GM21423 (cell line): ENCODE data around the gene ITGB5.

ENCODE experiments used
- ATAC-seq: cut with Tn5 transposase; IDR thresholded peaks from one replicate; pipeline ENCODE4 v1.9.1; 2021; ENCODE audit warnings: mild to moderate bottlenecking, moderate library complexity; ENCODE audit not compliant: unreplicated experiment

Gene ITGB5

DNA sequence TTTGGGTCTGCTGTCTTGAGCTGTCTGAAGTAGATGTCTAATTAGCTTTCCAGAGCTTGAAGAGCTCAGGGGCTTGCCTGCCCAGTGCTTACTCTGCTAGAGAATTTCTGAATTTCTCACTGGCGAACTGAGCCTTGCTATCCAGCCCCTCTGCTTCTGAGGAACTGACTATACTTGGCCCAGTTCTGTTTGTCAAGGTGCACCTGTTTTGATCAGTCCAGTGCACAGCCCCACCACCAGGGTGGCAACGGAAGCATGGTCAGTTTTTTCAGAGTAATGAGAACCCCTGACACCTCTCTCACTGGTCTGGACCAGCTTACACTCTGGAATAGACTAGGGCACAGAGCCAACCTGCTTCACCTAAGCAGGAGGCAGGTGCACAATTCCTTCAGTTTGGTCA, 25.2 kb downstream of the ITGB5 start:
- no peak for ATAC-seq

DNA sequence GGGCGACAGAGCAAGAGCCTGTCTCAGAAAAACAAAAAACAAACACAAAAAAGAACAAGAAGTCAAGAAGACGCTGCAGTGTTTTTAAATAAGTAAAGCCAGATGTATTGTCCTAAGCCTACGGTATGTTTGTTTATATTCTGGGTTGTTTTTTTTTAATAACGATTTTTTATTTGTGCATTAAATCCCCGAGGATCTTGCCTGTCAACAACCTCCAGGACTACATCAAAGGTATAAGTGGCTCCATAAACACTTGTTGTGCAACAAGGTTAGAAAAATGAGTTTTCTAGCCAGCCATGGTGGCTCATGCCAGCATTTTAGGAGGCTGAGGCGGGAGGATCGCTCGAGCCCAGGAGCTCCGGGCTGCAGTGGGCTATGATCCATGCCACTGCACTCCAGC, 26.1 kb downstream of the ITGB5 start:
- ATAC-seq = no peak

DNA sequence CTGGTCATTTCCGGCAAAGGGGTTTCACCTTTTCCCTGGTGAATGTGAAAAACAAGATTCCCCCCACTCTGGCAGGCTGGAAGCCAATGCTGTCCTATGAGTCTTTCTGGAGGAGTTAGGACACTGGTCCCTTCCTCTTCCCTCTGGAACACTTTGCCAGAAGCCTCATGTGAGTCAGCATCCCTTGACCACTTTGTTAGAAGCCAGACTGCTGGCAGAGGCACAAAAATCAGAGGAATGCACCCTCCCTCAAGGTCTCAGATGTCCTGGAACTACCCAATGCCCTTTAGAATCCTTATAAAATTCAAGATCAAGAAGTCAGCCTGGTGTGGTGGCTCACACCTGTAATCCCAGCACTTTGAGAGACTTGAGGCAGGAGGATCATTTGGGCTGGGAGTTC, 26.6 kb downstream of the ITGB5 start:
- ATAC-seq = no peak

DNA sequence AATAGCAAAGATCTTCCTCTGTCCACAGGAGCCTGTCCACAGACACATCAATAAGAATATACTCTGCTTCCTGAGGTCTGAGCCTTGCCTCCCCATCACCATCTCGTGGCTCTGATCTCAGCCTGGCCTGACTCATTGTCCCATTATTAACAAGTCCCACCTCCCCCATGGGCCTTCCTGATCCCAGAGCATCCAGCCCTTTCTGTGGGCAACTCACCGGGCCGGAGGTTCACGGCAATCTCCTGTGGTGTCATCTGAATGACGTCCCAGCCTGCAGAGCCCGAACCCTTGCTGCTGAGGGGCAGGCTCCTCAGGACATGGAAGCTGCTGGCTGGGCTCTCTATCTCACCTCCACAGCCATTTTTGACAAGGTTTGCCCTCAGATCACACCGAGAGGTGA, 28.1 kb downstream of the ITGB5 start:
- no peak for ATAC-seq

DNA sequence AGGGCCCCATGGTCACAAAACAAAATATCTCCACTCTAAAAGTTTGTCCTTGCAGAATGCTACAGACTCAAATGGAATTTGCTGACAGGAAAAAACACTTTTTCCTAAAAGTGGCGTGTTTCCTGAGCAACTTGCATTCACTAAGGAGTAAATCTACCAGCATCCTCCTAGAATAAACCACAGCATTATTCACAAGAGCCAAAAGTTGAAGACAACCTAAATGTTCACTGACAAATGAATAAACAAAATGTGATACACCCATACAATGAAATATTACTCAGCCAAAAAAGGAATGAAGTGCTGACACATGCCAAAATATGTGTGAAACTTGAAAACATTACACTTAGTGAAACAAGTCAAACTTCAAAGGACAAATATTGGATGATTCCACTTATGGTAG, 28.9 kb downstream of the ITGB5 start:
- no peak for ATAC-seq

DNA sequence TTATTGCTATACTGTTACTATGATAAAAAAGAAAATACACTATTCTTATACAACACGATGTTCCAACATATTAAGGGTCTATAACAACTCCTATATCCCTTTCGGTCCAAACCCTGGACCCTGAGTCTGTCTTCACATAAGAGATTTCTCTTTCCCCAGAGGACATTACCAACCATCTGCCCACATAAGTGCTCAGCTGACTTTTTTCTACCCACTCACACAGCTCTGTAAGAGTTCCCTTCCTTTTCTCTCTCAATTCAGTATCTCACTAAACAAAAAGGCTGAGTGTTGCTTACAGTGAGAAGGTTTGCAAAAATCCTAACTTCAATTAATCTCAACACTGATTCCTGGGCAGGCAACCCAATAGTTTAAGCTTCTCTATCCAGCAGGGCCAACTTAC, 30.5 kb downstream of the ITGB5 start:
- ATAC-seq = no peak

DNA sequence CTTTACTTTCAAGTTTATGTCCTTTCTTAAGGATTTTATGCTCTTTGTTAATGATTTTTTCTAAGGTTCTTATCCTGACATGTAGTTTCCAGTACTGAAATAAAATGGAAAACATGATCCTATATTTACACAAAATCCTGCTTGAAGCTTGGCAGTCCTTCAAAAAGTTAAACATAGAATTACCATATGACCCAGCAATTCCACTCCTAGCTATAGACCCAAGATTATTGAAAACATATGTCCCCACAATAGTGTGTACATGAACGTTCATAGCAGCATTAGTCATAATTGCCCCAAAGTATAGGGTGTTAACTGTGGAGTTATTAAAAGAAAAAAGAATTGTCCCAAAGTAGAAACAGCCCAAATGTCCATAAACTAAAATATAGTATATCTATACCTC, 33.2 kb downstream of the ITGB5 start:
- no peak for ATAC-seq

DNA sequence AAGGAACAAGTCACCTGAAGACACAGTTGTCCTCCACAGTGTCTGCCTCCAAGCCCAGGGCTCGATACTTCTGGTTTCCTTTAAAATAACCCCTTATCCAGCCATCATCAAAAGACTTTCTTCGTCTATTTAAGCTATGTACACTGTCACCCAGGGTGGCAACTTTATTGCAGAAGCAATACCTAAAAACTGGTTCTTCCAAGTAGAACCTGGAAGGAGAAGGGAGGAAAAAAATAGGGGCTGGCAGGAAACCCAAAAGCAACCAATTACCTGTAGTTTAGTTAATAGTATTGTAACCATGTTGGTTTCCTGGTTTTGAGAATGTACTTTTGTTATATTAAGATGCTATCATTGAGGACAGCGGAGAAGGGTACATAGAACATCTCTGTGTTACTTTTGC, 33.7 kb downstream of the ITGB5 start:
- no peak for ATAC-seq

DNA sequence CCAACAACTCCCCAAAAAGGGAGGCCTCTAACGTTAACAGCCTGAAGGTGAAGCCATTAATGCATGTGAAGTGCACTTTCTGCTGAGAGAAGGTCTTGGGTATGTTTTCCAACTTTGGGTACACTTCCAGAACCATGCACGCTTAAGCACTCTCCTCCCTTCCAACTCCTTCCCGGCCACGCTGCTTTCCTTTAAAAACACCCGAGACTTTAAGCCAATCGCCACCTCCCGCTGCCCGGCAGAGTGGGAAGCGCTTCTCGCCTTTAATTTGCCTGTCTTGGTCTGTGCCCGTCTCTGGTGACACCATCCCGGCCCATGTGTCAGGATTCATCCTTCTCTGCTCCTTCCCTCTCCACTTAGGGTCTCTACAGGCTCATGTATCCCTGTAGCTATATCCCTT, 35.3 kb downstream of the ITGB5 start:
- no peak for ATAC-seq

DNA sequence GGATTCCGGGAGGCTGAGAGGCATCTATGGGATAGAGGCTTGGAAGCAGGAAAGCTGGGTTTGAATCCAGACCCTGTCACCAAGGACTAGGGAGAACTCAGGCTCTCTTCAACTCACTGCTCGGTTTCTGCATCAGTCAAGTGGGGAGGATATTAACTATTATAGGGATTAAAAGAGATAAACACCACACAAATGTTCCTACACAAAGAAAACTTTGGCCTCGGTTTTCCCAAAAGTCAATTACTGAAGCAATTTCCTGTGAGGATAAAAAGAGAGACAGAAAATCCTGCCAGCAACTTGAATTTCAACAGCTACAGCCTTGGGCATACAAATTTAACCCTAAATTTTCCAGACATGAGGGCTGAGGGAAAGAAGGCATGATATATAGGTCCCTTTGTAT, 36.0 kb downstream of the ITGB5 start:
- ATAC-seq = no peak

DNA sequence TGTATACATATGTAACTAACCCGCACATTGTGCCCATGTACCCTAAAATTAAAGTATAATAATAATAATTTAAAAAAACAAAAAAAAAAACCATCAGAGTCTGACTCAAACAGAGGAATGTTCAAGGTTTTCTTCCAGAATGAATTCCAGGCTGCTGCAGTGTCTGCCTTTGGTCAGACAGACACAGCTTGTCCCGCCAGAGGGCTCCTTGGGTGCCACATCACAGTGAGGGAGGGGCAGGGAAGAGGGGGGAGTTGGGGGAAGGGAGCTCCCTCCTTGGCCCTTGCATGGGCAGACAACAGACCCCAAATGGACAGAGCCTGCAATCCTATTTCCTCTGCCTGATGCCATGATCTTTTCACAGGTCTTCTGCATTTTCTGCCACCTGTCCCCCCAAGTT, 36.5 kb downstream of the ITGB5 start:
- no peak for ATAC-seq

DNA sequence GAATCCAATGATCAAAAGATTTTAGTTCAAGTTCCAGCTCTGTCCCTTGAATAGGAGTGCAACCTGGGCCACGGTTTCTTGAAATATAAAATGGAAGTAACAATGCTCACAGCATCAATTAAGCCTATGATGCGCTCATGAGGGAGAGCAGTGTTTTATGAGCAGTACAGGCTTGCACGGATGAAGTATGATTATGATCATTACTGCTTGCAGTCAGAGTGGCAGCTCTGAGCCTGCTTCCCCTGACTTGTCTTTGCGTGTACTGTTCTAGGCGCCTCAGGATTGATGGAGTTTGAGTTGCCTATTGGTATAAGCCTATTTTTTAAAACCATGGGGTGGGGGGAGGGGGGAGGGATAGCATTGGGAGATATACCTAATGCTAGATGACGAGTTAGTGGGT, 37.0 kb downstream of the ITGB5 start:
- ATAC-seq = no peak

DNA sequence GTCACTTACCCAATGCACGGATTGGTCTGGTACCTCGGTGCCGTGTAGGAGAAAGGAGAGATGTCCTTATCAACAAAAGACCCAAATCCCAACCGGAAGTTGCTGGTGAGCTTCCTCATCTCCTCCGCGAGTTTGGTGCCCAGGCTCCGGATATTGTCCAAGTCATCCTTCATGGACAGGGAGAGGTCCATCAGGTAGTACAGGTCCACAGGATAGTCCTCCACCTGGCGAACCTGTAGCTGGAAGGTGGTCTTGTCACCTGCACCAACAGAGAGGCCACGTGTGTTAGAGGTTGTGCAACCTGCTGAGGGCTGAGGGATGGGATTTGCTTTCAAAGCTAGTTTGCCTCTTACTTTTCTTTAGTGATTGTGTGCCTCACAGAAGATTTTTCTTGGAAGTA, 38.9 kb downstream of the ITGB5 start:
- ATAC-seq = no peak

DNA sequence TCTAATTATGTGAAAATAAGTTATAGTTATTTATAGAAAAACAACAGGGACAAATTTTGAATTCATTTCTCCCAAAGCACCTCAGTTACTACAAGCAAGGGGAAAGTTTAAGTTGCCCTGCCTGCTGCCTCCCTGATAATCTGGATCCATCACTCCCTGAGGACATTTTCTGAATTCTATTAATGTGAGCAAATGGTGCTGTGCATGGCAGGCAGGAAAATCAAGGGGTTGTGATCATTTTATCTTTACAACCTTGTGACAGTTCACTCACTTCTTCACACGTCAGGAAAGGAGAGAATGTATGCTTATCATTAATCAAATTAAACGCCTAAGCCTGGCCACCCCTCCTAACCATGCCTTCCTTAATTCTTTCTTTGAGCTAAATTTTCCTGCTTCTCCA, 39.3 kb downstream of the ITGB5 start:
- no peak for ATAC-seq

DNA sequence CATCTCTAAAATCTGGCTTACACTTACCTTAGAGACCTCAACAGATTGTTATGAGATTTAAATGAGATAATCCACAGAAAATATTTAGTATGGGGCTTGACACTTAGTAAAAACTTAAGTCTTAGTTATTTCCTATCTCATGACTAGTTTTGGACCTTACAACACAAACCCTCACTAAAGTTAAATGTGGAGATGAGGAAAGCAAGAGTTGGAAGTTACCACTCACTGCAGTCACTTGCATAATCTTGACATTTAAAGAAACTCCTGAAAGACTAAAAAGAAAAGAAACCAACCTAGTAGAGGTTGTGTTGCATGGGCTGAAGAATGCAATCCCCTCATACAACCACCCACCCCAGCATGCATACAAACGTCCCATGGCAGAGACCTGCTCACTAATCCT, 40.1 kb downstream of the ITGB5 start:
- ATAC-seq = no peak

DNA sequence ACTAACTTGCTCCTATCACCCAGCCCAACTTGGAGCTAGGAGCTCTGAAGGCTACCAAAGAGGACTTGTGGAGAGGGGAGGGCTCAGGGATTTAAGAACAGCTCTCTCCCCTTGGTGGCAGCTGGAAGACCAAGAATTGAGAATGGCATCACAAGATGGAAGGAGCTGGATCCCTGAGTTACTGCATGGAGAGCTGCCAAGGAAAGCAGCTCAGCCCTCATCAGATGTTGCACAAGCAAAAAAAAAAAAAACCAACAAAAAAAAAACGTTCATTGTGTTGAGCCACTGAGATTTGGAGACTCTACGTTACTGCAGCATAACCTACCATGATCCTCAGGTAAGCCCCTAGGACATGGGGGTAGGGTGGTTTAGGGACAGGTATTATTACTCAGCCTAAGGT, 41.0 kb downstream of the ITGB5 start:
- no peak for ATAC-seq

DNA sequence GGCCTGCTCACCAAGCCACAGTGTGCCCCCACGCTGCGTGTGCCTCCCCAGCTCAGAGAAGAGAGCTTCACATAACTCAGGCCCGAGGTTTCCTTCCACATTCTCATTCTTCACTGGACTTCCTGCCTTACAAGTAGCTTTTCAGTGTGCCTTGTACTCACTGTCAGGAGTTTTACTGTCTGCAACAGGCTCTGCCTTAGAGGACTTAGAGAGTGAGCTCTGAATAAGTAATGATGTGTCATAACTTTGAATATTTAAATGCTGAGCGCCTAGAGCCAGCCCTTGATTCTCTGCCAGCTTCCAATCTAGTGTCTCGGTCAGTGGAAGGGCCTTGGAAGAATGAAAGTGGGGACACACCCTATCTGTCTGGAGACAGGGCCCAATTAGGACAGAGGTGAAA, 41.8 kb downstream of the ITGB5 start:
- no peak for ATAC-seq

DNA sequence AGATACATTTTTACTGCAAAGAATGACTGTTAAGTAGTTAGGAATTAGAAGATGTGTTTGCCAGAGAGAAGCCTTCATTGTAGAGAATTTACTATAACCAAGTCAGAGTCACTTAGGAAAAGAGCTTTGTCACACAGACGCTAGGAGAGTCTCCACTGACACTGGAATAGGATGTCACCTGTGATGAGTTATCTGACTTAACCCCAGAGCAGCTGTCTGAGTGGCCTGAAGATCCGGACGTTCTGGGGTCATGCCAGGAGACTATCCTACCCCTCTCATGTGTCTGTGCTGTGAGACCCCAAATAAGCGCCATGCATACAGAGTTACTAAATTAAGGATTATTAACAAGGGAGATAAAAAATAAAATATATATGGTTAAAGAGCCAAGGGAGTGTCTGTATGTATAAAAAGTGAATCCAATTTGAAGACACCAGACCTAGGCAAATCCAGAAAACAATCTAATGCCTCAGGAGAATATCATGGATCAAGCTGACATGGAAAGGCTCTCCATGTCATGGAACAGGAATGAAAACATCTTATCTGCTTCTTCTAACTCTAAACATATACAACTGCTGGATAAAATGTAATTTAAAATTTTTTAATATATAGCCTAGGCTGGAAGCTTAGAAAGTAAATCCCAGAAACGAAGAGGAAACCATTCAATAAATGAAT, 43.5 kb downstream of the ITGB5 start:
- ATAC-seq = no peak

DNA sequence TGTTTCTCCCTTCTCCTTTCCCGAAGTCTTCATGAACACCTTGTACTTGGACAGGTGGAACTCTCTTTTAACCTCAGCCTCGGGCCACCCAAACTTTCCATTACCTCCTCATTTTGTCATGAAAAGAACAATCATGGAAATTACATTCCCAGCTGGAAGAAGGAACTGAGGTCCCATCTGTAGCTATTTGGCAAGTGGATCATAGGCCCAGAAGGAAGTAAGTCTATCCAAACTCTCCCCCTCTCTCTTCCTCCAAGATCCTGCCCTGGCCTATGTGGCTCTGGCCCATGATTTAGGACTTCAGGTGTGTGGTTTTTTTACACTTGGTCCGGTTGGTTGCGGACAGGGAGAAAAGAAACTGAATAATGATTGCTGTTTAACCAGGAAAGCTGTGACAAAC, 44.1 kb downstream of the ITGB5 start:
- no peak for ATAC-seq

DNA sequence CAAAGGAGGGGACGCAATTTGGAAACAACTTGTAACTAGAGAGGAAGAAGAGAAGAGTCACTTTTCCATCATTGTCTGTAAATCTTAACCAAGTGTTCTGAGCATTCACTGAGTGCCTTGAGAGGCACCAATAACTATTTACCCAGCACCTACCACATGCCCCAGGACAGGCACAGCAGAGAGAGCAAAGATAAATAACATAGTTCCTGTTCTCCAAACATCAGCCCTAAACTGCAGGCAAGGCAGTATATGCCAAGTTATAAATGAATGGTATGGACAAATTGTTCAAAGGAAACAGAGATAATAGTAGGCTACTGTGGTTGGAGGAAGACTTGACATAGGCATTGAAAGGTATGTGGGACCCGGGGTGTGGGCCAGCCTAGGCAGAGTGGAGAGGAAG, 45.6 kb downstream of the ITGB5 start:
- ATAC-seq = no peak

DNA sequence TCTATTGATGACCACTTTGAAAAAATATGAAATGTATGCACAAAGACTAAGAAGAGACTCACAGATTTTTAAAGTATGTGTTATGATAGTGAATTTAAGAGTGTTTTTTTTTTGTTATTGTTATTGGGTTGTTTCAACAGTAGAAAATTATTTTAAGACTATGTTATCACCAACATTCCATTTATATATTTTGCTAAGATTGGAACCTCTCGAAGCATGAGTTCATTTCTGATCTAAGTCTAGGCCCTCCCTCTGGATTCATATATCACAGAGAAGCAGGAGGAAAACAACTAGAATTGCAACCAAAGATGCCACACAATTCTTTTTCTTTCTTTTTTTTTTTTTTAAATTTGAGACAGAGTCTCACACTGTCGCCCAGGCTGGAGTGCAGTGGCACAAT, 46.8 kb downstream of the ITGB5 start:
- no peak for ATAC-seq

DNA sequence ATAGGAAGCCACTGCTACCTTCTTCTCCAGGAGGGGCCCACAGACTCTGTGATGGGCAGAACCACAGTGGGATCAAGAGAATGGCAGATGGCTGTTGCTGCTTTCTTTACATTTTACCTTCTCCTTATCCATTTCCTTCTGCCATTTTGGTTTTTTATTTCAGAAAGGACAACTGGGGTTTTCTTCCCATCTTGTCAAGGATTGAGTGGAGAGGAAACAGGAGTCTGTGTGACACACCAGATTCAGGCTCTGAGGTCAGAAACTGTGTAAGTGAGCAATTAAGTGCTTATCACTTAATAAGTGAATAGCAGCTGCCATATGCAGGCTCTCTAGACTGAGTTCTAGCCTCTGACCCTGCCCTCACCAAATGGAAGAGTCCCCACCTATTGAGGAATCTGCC, 47.3 kb downstream of the ITGB5 start:
- no peak for ATAC-seq

DNA sequence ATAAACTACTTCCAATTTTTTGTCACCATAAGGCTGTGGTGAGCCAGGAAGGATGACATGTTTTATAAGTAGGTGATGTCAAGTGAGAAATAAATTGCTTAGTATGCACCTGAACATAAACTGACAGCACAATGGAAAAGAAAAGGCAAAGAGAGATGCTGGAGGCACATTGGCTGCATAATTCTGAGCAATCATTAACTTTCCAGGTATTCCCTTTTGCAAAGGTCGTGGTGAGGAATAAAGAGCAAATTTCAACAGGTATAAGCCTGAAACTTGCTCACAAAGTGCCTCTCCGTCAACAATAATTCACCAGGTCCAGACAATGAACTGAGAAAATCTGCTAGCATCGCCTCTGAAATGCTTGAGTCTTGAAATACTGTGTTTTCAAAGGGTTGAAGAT, 48.2 kb downstream of the ITGB5 start:
- no peak for ATAC-seq

DNA sequence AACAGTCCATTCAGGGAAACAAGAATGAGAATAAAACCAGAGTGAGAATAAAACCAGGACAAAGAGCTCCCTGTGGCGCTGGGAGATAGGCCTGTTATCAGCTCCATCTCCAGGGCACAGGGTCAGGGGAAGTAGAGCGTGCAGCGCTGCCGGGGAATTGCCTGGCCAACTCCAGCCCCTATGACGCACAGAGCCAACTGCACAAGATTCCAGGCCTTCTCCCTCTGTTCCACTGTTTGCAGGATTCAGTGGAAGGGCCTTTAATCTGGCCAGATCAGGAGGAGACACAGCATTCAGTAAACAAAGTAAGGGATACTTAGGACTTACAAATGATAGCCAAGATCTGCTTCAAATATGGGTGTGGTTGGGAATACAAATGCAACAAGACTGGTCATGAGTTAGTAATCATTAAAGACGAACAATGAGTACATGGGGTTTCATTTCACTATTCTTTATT, 49.4 kb downstream of the ITGB5 start:
- ATAC-seq = no peak
